ENCODE data around the gene FANCM.
"Not testable (repeated sequence)": the region's sequence is repeated elsewhere in the genome, so short reads cannot be mapped to it uniquely, and the experiment has no call there.

Gene FANCM

DNA sequence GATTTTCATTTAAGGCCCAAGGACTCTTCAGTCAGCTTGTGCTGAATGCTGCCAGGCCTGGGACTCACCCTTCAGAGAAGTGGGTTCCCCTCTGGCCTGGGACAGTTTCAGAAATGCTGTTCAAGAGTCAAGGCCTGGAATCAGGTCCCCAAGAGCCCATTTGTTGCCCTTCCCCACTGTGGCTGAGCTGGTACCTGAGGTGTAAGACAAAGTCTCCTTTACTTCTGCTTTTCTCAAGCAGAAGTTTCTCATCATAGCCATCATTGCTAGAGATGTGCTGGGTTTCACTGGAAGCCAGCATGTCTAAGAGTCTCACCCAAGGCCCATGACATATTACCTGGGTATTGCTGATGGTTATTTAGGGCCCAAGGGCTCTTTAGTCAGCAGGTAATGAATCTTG is 8.9 kb downstream of the FANCM start:
- no peak for DNase-seq (ENCODE audit: low read depth in 2 of 2)

DNA sequence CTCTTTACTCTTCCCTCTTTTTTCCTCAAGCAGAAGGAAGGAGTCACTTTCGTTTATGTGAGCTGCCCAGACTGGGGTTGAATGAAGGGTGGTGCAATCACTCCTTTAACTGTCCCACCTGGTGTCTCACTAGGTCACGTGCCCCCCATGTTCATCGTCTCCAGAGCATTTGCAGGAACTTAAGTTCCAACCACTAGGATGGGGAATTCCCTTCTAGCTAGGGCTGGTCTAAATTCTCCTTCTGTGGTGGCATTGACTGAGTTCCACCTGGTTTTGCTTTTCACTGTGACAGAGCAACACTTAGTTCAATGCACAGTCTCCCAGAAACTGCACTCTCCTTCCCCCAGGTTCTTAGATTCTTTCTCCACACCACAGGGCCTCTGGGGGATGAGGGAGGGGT is 9.5 kb downstream of the FANCM start:
- DNase-seq (ENCODE audit: low read depth in 2 of 2): no peak

- DNase-seq (ENCODE audit: low read depth in 2 of 2): no peak
Observed at GRCh38 chr14:45149602-45150001, 13.9 kb downstream of the FANCM start.

DNA sequence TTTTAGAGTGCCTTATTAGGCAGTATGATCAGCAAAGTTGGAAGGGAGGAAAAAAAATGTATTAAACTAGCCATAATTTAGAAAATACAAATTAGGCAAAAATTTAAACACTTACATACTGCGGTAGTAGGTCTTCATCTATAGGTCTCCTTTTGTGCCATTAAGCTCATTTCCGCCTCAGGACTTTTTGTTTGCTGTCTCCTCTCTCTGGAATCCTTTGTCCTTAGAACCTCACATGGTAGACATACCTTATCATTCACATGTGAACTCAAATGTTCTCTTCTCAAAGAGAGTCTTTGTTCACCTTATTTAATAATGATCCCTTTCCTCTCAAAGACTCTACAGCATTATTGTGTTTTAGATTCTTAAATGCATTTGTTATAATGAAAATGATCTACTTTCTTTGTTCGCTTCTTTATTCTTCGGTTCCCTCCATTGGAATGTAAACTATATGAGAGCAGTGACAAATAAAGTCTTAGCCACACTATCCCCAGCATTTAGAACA is 14.7 kb downstream of the FANCM start:
- DNase-seq (ENCODE audit: low read depth in 2 of 2): no peak

DNA sequence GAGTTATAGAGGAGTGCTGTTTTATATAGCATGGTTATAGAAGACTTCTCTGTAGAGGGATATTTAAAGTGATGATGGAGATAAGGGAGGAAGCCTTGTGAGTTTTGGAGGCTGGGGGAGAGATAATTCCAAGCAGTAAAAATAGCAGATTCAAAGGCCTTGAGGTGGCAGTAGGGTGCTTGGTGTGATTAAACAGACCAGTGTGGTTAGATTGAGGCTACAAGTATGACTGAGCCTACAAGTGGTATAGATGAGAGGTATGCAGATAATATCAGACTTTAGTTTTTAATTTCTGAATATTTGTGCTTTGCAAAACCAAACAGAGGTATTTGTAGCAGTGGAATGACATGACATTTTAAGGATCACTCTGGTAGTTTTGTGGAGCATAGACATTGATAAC is 20.3 kb downstream of the FANCM start:
- DNase-seq (ENCODE audit: low read depth in 2 of 2): no peak

DNA sequence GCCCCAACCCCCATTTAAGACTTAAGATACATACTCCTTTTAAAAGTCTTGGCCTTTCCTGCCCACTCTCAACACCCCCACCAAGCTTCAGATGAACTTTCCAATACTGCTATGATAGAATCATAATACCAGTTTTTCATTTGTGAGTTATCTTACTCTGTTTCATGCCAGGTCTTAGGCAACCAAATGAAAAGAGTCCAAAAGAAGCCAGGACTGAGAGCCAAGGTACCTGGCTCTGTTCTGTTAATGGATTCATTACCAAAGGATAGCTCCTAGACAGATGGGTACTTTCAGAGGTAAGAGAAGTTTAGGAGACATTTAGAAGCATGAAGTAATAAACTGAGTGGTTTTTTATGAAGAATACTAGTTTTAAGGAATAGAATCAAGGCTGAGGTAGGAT is 34.2 kb downstream of the FANCM start:
- no peak for DNase-seq (ENCODE audit: low read depth in 2 of 2)

DNA sequence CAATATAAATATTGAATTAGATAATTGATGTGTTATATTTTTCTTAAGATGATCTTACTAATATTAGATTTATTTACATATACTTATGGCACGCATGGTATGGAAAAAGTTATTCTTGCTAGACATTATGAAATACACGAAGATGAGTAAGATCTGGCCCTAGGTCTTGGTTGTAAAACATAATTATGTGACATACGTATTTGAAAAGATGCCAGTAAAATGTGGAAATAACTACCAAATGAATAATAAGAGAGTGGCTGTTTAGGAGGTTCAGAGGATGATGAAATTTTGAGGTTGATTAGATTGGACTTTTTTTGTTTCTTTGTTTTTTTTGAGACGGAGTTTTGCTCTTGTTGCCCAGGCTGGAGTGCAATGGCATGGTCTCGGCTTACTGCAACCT is 41.3 kb downstream of the FANCM start:
- no peak for DNase-seq (ENCODE audit: low read depth in 2 of 2)

- no peak for DNase-seq (ENCODE audit: low read depth in 2 of 2)
Observed at GRCh38 chr14:45181329-45181728, 45.6 kb downstream of the FANCM start.

GRCh38 chr14:45181806-45182205 is 46.1 kb downstream of the FANCM start:
- no peak for DNase-seq (ENCODE audit: low read depth in 2 of 2)

GRCh38 chr14:45185100-45185814 is 49.5 kb downstream of the FANCM start:
- no peak for DNase-seq (ENCODE audit: low read depth in 2 of 2)

DNA sequence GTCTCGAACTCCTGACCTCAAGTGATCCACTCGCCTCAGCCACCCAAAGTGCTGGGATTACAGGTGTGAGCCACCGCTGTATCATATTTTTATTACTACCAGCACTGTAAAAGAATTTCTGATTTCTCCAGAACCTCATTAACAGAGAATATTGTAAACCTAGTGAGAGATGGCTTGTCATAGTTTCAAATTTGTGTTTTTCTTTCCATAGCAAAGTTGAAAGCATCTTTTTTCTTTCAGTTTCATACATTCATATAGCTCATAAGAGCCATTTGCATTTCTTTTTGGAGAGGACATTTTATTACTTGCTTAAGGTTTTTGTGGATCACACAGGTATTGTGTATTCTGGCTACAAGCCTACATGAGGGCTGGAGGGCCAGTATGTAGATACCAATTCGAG is 59.2 kb downstream of the FANCM start:
- no peak for DNase-seq (ENCODE audit: low read depth in 2 of 2)

DNA sequence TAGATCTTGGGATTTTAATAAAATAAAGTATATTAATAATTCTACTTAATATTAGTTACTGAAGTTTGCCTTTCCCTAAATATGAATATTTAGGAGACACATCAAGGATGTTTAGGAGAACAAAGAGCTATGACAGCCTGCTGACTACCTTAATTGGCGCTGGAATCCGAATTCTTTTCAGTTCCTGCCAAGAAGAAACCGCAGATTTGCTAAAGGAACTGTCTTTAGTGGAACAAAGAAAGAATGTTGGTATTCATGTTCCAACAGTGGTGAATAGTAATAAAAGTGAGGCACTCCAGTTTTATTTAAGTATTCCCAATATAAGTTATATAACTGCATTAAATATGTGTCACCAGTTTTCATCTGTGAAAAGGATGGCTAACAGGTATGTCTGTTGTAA is 62.8 kb downstream of the FANCM start:
- DNase-seq (ENCODE audit: low read depth in 2 of 2): no peak

DNA sequence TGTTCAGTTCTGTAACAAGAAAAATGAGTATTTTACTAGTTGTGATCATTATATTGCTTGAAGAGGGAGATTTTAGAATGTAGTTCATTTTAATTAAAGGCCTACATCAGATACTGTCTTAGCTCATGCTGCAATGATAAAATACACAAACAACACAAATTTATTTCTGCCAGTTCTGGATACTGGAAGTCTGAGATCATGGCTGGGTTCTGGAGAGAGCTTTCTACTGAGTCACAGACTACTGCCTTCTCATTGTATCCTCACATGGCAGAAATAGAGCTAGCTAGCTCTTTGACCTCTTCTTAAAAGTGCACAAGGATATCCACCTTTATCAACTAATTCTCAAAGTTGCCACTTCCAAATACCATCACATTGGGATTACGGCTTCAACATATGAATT is 63.5 kb downstream of the FANCM start:
- DNase-seq (ENCODE audit: low read depth in 2 of 2): no peak

GRCh38 chr14:45201905-45202304 is 66.2 kb downstream of the FANCM start:
- no peak for DNase-seq (ENCODE audit: low read depth in 2 of 2)

GRCh38 chr14:45204241-45204640 is 68.5 kb downstream of the FANCM start:
- no peak for DNase-seq (ENCODE audit: low read depth in 2 of 2)

- DNase-seq (ENCODE audit: low read depth in 2 of 2): no peak
Observed at GRCh38 chr14:45210159-45210558, 74.4 kb downstream of the FANCM start.

- no peak for DNase-seq (ENCODE audit: low read depth in 2 of 2)
Observed at GRCh38 chr14:45211295-45211694, 75.6 kb downstream of the FANCM start.

DNA sequence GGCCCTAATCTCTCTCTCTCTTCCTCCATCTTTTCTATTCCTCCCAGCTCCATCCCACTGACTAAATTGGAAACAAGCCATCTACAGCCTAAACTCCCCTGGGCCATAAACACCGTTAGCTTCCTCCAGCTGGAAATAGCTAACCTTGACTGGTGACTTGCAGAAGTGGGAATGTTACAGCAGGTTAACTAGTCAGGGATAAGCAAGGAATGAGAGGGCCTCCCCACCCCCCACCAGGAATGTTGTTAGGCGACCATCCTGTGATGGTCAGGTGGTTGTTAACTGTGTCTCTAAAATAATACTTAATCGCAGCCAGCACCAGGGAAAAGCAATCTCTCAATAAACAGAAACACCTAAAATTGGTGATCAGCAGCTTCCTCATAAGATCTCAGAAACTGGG is 76.5 kb downstream of the FANCM start:
- DNase-seq (ENCODE audit: low read depth in 2 of 2): no peak

DNA sequence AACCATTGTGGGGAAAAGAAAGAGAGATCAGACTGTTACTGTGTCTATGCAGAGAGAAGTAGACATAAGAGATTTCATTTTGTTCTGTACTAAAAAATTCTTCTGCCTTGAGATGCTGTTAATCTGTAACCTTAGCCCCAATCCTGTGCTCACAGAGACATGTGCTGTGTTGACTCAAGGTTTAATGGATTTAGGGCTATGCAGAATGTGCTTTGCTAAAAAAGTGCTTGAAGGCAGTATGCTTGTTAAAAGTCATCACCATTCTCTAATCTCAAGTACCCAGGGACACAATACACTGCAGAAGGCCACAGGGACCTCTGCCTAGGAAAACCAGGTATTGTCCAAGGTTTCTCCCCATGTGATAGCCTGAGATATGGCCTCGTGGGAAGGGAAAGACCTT is 78.0 kb downstream of the FANCM start:
- not testable (repeated sequence) for DNase-seq (ENCODE audit: low read depth in 2 of 2)

DNA sequence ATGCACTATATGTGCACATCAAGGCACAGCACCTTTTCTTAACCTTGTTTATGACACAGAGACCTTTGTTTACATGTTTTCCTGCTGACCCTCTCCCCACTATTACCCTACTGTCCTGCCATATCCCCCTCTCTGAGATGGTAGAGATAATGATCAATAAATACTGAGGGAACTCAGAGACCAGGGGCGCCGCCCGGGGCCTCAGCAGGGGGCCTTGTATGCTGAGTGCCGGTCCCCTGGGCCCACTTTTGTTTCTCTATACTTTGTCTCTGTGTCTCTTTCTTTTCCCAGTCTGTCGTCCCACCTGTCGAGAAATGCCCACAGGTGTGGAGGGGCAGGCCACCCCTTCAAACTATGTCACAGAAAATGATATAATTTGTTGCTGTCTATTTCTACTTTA is 78.6 kb downstream of the FANCM start:
- not testable (repeated sequence) for DNase-seq (ENCODE audit: low read depth in 2 of 2)

DNA sequence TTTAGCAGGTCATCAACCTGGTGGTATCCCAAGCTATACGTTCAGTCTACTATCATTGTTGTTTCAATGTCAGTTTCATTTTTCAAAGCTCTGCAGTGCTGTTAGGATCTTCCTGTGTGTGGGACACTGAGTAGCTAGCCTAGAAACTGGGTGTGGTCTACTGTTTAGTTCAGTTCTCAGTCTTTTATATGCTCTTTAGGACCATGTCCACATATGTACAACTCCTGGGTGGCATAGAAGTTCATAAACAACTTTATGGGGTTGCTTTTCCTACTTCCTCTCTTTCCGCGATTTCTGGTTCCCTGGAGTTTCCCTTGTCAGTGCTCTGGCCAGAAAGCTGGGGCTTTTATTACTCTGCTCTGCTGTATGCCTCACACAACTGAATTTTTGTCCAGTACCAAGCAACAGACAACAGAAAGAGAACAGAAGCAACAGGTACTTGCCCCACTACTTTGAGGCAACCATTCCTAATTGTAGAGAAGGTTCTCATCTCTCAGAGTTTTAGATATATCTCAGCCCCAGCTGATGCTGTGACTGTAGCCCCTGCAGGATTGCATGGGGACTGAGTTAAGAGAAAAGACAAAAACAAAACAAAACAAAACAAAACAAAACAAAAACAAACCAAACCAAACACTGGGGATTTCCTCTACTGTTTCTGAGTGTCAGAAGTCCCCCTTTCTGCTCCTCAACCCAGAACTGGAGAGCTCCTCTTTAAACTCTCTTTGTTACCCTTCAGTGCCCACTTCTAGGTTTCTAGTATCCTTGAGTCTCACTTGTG is 86.9 kb downstream of the FANCM start:
- no peak for DNase-seq (ENCODE audit: low read depth in 2 of 2)

GRCh38 chr14:45227566-45227965 is 91.8 kb downstream of the FANCM start:
- DNase-seq (ENCODE audit: low read depth in 2 of 2): no peak

GRCh38 chr14:45238988-45239387 is 103.3 kb downstream of the FANCM start:
- DNase-seq (ENCODE audit: low read depth in 2 of 2): no peak
